ENCODE results near the gene SLC16A5.

- TF ChIP-seq POLR2A (IDR thresholded peaks at IDR 0.05; ENCODE audit: low read length) (no peak), GATA1 (IDR thresholded peaks at IDR 0.05; ENCODE audit: low read depth, low read length) (no peak)
Observed at GRCh38 chr17:75078284-75079022, 9.3 kb upstream of the SLC16A5 start.

Measured in erythroblast (primary cell).